Naive B cell (primary cell): ENCODE measurements around the gene RCC1. TPM values are rescaled to one million over a fixed set of nuclear protein-coding genes. Genes with fewer than 3 reads are reported as not detected.
A peak's percentile ranks its signal among the peaks of the same experiment; 100 is the strongest.
"Not testable (repeated sequence)": the region's sequence is repeated elsewhere in the genome, so short reads cannot be mapped to it uniquely, and the experiment has no call there.

Experiments used
- ATAC-seq, 2 donors: fragments of 150-1000 bp; cut with Tn5 transposase; 2 replicates each; pipeline ENCODE4 v1.10.0; 2021; ENCODE audit warnings: low read depth in 2 of 2, mild to moderate bottlenecking in 2 of 2, moderate library complexity in 2 of 2
- DNase-seq: peaks from one replicate; pipeline ENCODE4 v3.0.0; 2022
- H3K27ac Mint-ChIP-seq, 6 donors: one replicate each; pipeline ENCODE4 v1.8.0; 2020 to 2022; ENCODE audit warnings: mild to moderate bottlenecking in 6 of 6, mixed read lengths in 6 of 6, moderate library complexity in 5 of 6, inconsistent platforms in 2 of 6
- H3K27me3 Mint-ChIP-seq, 3 donors: one replicate each; pipeline ENCODE4 v1.8.0; 2021 to 2022; ENCODE audit warnings: mixed read lengths in 3 of 3, mild to moderate bottlenecking in 1 of 3
- H3K36me3 Mint-ChIP-seq, 2 donors: one replicate each; pipeline ENCODE4 v1.8.0; 2020 to 2022; ENCODE audit warnings: mixed read lengths in 2 of 2, inconsistent platforms in 1 of 2, mild to moderate bottlenecking in 1 of 2
- H3K4me1 Mint-ChIP-seq, 3 donors: one replicate each; pipeline ENCODE4 v1.8.0; 2020 to 2022; ENCODE audit warnings: mixed read lengths in 3 of 3, inconsistent platforms in 1 of 3, mild to moderate bottlenecking in 1 of 3, moderate library complexity in 1 of 3
- H3K4me3 Mint-ChIP-seq, 8 donors: one replicate each; pipeline ENCODE4 v1.8.0; 2020 to 2022; ENCODE audit warnings: mild to moderate bottlenecking in 8 of 8, mixed read lengths in 8 of 8, moderate library complexity in 8 of 8, inconsistent platforms in 2 of 8
- H3K9me3 Mint-ChIP-seq, 7 donors: one replicate each; pipeline ENCODE4 v1.8.0; 2020 to 2022; ENCODE audit warnings: mixed read lengths in 7 of 7, mild to moderate bottlenecking in 5 of 7, inconsistent platforms in 2 of 7, moderate library complexity in 1 of 7
- polyA plus RNA-seq, 6 donors: library from polyadenylated mRNA; unstranded; fragments of 300-500 nt; fragmentation: Illumina TruSeq; gene quantifications; one replicate each; pipeline ENCODE4 v1.2.3, GENCODE V29; 2021; ENCODE audit warnings: low read depth in 6 of 6

RCC1 gene
- polyA plus RNA-seq, 6 donors from 2014 or later, result 3.8 to 12.2 (median 9.5) TPM

GRCh38 chr1:28573564-28573963, 67.7 kb downstream of the RCC1 start:
- H3K36me3 Mint-ChIP-seq, result peaks cover 6 to 10% of the 10 kb centered on the region in 2 donors
- no peak overlapping the region for H3K4me3 Mint-ChIP-seq
- DNase-seq (no peak), ATAC-seq (no peak)
- no peaks in the 10 kb centered on the region for H3K9me3 Mint-ChIP-seq
- no peak overlapping the region for H3K27ac Mint-ChIP-seq
- H3K4me1 Mint-ChIP-seq, result peaks cover 3 to 5% (median 4%) of the 10 kb centered on the region in 3 donors
- H3K27me3 Mint-ChIP-seq, result no peaks in the 10 kb centered on the region

GRCh38 chr1:28577052-28577678, 71.3 kb downstream of the RCC1 start:
- ATAC-seq (no peak), DNase-seq (no peak)
- Mint-ChIP-seq H3K27ac (peak overlapping the region in 2 of 6 donors; percentile 21 to 76), H3K27me3 (no peaks in the 10 kb centered on the region), H3K36me3 (peaks cover 11 to 12% of the 10 kb centered on the region in 2 donors), H3K4me1 (peaks cover 17 to 33% (median 29%) of the 10 kb centered on the region in 3 donors), H3K4me3 (peak overlapping the region in 1 of 8 donors; percentile 32), H3K9me3 (no peaks in the 10 kb centered on the region)

- H3K36me3 Mint-ChIP-seq, result peaks cover 11 to 12% of the 10 kb centered on the region in 2 donors
- peak overlapping the region in 1 of 8 donors; percentile 52 for H3K4me3 Mint-ChIP-seq
- peaks cover 18 to 41% (median 33%) of the 10 kb centered on the region in 3 donors for H3K4me1 Mint-ChIP-seq
- DNase-seq, result no peak
- no peaks in the 10 kb centered on the region for H3K9me3 Mint-ChIP-seq
- ATAC-seq, result no peak
- no peaks in the 10 kb centered on the region for H3K27me3 Mint-ChIP-seq
- H3K27ac Mint-ChIP-seq, result peak overlapping the region in 4 of 6 donors; percentile 20 to 76 (median 53)
Observed at GRCh38 chr1:28577738-28578536, 72.1 kb downstream of the RCC1 start.

- no peak for DNase-seq
- Mint-ChIP-seq H3K4me1 (peaks cover 21 to 43% (median 37%) of the 10 kb centered on the region in 3 donors), H3K4me3 (peak overlapping the region in 3 of 8 donors; percentile 10 to 52 (median 42)), H3K27ac (peak overlapping the region in 2 of 6 donors; percentile 20 to 77), H3K27me3 (no peaks in the 10 kb centered on the region), H3K36me3 (peaks cover 11 to 12% of the 10 kb centered on the region in 2 donors), H3K9me3 (no peaks in the 10 kb centered on the region)
- ATAC-seq, result no peak
Observed at GRCh38 chr1:28578696-28579218, 72.9 kb downstream of the RCC1 start.

- Mint-ChIP-seq H3K9me3 (no peaks in the 10 kb centered on the region), H3K4me1 (peaks cover 21 to 43% (median 37%) of the 10 kb centered on the region in 3 donors), H3K27me3 (no peaks in the 10 kb centered on the region), H3K27ac (peak overlapping the region in 5 of 6 donors; percentile 5 to 88 (median 43)), H3K36me3 (peaks cover 11 to 12% of the 10 kb centered on the region in 2 donors), H3K4me3 (peak overlapping the region; percentile 81 to 99 (median 96))
- DNase-seq (no peak), ATAC-seq (no peak)
Observed at GRCh38 chr1:28579401-28579800, 73.6 kb downstream of the RCC1 start.

GRCh38 chr1:28580722-28581530, 75.1 kb downstream of the RCC1 start:
- DNase-seq (no peak), ATAC-seq (peak; percentile 62 to 67)
- Mint-ChIP-seq H3K27me3 (no peaks in the 10 kb centered on the region), H3K36me3 (peaks cover 11 to 12% of the 10 kb centered on the region in 2 donors), H3K4me1 (peaks cover 25 to 43% (median 41%) of the 10 kb centered on the region in 3 donors), H3K4me3 (peak overlapping the region; percentile 92 to 99 (median 96)), H3K9me3 (no peaks in the 10 kb centered on the region), H3K27ac (peak overlapping the region; percentile 25 to 98 (median 93))

GRCh38 chr1:28581531-28582247, 75.8 kb downstream of the RCC1 start:
- peaks cover 11 to 12% of the 10 kb centered on the region in 2 donors for H3K36me3 Mint-ChIP-seq
- no peaks in the 10 kb centered on the region for H3K9me3 Mint-ChIP-seq
- peak overlapping the region; percentile 80 to 98 (median 93) for H3K27ac Mint-ChIP-seq
- DNase-seq (peak; percentile 90), ATAC-seq (peak; percentile 91)
- peaks cover 28 to 47% (median 41%) of the 10 kb centered on the region in 3 donors for H3K4me1 Mint-ChIP-seq
- peak overlapping the region; percentile 92 to 99 (median 96) for H3K4me3 Mint-ChIP-seq
- H3K27me3 Mint-ChIP-seq, result no peaks in the 10 kb centered on the region

GRCh38 chr1:28582248-28582615, 76.4 kb downstream of the RCC1 start:
- no peak for ATAC-seq
- H3K4me1 Mint-ChIP-seq, result peaks cover 28 to 52% (median 37%) of the 10 kb centered on the region in 3 donors
- peaks cover 11 to 12% of the 10 kb centered on the region in 2 donors for H3K36me3 Mint-ChIP-seq
- peak overlapping the region in 5 of 6 donors; percentile 68 to 96 (median 88) for H3K27ac Mint-ChIP-seq
- no peaks in the 10 kb centered on the region for H3K27me3 Mint-ChIP-seq
- peak overlapping the region; percentile 92 to 99 (median 96) for H3K4me3 Mint-ChIP-seq
- H3K9me3 Mint-ChIP-seq, result no peaks in the 10 kb centered on the region
- no peak for DNase-seq

- not testable (repeated sequence) for ATAC-seq, H3K9me3 Mint-ChIP-seq, H3K36me3 Mint-ChIP-seq, H3K27me3 Mint-ChIP-seq
- peak overlapping the region in 5 of 6 donors; percentile 34 to 81 (median 49) for H3K27ac Mint-ChIP-seq
- peak overlapping the region in 2 of 8 donors; percentile 44 to 55 for H3K4me3 Mint-ChIP-seq
- peaks cover 13 to 30% (median 16%) of the 10 kb centered on the region in 3 donors for H3K4me1 Mint-ChIP-seq
- peak; percentile 28 for DNase-seq
Observed at GRCh38 chr1:28586585-28587391, 80.9 kb downstream of the RCC1 start.
